GM21390 (cell line): ENCODE measurements around the gene SEPTIN6.
A peak's percentile ranks its signal among the peaks of the same experiment; 100 is the strongest.
"Not testable (repeated sequence)": the region's sequence is repeated elsewhere in the genome, so short reads cannot be mapped to it uniquely, and the experiment has no call there.

Experiments
- ATAC-seq: cut with Tn5 transposase; IDR thresholded peaks from one replicate; pipeline ENCODE4 v1.9.1; 2021; ENCODE audit not compliant: unreplicated experiment

SEPTIN6 gene

DNA sequence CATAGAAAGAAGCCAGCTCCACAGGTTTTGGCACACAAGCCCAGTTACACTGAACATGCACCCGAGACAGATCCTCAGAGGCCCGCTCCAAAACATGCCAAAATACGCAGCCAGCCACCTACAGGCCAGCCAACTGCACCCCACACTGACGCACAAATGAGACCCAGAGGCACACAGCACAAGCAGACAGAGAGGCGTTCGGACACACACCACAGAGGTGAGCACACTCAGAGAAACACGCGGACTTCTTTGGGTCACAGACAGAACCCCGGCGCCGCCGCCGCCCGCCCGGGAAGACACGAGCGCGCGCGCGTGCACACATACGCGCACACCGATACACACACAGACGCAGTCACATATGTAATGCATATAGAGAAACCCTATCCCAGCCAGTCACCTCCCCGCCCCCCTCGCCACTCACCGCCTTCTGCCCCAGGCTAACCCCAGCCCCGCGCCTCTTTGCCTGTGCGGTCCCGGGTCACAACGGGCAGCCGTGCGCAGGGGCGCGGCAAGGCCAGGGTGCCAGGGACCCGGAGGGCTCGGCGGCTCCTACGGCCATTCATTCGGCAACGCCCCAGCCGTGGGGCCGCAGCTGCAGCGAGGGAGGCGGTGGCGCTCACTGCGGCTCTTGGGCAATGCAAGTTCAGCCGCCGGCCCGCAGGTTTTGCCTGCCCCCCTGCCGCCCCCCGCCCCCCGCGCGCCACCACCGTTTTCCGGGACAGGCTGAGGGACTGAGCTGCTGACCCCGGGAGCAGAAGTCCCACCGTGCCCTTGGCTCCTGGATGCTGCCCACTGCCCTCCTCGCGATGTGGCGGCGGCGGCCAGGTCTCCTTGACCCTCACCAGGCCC is 553 bp downstream of the SEPTIN6 start:
- ATAC-seq, result no peak

DNA sequence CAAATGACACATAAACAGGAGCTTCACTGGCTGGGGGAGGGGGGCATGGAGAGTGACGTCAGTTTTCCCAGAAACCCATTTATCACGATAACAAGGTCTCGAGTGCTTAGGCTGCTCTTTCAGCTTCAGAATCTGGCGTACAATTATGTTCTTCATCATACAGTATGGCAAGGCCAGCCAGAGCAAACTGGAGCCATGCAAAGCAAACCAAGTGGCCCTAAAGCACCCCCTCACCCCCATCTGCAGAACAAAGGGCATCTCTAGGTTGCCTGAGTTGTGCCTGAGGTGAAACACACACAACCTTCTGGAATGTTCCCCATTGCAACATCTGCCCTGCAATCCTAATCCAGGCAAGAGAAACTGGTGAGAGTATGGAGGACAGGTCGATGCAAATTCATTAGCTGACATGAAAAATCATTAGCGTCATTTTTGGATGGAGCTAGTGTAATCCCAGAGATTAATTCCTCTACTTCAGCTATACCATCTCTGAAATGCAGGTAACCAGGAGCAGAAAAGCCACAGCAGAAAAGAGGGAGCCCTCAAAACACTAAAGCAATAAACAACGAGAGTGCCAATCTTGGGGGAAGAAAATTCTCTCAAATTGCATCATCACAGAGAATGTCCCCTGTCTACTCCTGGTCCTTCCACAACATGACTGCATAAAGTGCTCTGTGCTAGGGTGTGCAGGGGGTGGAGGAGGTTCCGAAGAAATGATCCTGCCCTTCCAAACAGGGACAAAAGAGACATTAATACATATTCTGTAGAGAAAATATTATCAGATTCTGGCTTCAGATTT is 1.8 kb downstream of the SEPTIN6 start:
- ATAC-seq, result no peak

DNA sequence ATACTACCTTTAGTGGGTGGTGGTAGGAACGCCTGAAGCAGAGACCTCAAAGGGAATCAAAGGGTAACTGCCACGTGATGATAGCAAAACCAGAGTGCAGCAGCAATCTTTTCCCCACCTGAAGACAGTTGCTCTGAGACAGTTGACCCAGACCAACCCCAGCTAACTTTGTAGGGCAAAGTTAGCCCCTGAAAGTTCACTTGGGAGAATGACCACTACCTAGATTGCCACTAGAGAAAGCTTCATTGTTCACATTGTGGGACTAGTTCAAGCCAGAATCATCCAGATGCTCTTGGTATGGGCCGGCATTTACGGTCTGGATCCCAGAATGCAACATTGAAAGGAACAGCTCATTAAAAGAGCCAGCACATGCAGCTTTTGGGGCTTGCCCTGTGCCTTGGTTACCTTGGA is 4.1 kb downstream of the SEPTIN6 start:
- no peak for ATAC-seq

DNA sequence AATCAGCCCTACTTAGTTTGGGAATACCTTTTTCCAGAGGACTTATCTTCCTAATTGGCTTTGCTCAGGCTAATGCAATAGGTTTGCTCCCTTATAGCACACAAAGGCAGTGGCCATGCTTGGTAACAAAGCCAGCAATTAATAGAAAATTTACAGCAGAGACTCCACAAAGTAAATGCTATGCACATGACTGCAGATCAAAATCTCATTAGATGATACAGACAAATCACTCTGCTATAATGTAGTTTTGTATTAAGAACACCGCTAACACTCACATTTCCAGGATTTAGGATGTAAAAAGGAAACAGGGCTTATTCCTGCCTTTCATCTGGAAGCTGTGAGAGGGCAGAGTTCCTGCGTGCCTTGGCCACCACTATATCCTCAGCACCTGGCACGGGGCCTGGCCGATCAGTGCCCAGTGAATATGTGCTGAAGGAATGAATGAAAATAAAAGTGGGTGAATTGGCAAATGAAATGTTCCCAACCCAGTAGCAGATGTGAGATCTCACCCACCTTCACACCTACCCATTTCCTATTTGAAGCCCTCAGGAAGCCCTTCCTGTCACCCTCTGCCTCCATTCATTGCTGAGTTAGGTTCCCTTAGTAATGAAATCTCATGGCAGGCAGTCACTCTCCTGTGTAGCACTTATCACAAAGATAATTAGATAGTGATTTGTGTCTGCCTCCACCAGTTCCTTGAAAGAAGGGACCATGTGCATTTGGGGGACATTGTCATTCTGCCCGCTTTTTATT is 5.1 kb downstream of the SEPTIN6 start:
- no peak for ATAC-seq

DNA sequence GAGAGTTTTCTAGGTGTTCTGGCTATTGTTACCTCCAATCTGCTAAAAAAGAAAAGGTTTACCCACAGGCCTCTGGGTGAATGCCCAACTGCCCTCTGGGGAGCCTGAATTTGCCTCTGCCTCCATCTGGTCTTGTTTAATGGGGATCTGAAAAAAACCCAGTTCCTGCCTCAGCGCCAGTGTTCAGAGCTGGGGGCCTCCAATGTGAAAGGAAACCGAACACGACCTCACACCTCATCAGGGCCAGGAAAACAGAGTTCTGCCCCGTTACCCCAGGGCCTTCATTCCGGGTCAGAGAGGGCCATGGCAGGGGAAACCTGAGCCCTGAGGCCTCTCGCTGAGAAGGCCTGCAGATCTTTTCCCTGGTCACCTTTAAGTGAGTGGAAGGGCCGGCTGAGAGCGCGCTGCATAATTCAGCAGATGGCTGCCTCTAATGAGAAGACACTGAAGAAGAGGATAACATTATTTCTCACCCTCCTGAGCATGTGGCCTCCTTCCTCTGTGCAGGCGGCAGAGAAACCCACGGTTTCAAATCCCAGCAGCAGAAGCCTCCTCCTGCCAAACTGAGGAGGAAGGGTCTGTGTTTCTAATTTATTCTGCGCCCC is 6.8 kb downstream of the SEPTIN6 start:
- peak; percentile 35 for ATAC-seq

DNA sequence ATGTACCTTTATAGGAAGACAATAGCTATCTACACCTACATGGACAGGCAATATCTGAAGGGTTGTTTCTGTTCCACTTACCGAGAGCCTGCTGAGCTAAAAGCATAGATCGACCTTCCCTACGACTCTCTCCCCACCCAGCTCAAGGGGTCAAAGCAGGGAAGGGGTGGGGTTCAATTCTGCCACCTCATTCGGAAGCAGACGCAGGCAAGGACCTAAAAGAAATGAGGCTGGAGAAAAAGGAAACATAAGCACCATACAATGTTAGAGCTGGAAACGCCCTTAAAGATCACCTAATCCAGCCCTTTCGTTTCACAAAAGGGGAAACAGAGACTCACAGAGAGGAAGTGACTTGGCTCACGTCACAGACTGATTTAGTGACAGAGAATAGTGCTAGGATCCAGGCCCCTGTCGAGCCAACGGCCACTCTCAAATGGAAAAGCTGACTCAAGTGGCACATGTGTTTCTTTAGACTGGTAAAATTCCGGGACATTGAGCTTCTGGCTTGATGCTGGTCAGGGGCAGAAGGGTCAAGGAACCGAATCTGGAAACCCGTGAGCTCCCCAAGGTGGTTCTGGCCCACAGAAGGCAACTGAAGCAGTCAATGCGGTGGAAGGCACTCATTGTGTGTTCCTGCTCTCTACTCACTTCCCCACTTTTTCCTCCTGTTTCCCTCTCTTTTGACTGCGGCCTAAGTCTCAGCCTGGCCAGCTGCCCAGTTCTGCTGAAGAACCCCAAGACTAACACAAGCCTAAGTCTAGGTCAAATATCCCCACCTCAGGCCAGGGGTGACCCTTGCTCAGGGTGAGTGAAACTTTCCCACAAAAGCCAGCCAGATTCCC is 7.5 kb downstream of the SEPTIN6 start:
- peak; percentile 45 for ATAC-seq

DNA sequence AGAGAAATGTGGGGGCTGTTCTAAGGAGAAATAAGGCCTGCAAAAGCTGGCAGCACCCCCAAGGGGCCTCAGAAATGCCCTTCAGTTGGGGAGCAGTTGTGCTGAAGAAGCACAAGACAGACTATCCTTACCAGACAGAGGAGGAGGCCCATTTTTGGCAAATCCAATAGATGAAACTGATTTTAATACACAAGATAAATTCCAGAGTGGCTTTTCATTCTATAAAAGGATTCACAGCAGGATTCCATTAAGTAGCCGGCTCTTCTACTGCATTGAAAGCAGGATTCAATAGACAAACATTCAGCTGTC is 8.1 kb downstream of the SEPTIN6 start:
- no peak for ATAC-seq

DNA sequence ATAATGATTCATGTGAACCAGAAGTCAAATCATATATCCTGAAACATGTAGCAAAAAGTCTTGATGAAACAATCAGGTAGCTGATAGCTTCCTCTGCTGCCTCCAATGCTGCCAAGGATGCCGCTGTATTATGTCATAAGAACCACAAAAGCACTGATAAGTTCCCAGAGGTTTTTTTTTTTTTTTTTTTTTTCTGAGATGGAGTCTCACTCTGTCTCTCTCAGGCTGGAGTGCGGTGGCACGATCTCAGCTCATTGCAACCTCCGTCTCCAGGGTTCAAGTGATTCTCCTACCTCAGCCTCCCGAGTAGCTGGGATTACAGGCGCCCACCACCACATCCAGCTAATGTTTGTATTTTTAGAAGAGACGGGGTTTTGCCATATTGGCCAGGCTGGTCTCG is 8.7 kb downstream of the SEPTIN6 start:
- ATAC-seq, result not testable (repeated sequence)

DNA sequence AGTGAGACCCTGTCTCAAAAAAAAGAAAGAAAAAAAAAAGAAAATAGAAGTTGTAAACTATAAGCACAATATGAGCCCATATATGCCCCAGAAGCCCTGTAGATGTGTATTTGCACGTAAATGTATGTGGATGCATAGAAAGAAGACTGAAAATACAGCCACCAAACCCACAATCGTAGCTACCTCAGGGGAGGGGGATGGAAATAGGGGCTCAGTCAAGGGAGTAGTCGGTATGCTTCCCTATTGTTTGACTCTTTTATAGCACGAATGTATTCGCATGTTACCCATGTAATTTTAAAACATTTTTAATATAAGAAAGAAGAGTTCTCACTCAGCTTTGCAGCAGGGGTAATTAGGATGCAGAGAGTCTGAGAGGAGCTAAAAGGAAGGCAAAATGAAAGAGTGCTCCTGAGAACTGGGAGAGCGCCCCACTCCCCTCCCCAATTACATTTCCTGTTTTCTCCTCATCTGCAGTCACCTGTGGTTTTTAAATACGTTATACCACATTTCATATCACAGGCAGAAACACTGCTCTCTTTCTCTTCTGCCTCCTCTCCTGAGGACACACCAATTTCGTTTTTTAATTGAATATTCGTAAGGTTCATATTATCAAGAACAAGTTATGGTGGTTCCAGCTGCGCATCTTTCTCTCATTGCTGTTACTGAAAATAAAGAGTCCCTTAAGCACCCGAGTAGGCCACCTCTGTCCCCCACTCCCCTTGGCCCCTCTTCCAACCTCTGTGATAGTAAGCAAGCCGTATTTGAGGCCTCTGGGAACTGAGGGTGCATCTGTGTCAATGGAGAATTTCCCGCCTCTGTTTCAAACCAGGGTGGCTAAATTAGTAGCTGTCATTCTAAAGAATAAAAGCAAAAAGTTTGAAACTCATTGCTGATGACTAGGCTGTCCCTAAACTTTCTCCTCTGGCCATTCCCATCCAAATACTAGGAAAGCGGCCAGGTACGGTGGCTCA is 10.7 kb downstream of the SEPTIN6 start:
- no peak for ATAC-seq

DNA sequence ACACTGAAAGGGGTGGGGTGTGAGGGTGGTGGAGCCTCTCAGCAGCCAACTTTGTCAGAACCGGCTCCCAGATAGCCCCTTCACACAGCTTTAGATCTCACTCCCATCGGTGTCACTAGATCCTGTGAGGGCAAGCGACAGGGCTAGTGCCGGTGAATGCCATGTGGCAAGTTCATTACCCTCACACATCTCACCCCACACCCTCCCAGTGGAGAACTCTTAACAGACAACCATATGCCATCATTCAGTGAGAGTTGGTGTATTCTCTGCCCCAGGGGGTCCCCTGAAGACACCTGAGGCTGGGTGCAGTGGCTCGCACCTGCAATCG is 15.3 kb downstream of the SEPTIN6 start:
- ATAC-seq, result no peak

DNA sequence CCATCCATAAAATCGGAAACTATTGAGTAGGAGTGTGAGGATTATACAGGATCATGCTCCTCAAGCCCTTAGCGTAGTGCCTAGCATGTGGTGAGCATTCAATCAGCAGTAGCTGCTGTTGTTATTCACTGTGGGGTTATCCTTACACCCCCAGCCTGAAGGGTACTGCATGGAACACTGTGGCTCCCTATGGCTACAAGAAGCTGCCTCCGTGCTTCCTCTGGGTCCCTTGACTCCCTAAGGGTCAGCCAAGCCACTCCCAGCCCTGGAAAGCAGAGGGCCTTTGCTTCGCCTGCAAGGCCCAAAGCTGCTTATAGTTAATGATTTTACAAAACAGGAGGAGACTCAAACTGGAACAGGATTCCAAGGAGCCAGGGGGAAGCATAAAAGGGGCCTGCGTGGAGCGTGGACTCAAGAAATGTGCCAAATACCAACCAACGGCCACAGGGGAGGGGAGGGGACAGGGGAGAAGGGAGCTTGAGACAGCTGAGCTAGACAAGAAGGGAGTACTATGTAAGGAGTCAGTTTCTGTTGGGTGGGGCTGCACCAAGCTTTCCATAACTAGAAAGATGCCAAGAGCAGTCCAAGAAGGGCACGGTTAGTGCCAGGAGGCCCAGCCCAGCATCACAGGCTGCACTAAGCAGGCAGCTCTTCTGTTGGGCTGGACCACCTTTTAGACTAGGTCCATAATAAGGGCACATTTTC is 15.9 kb downstream of the SEPTIN6 start:
- no peak for ATAC-seq

DNA sequence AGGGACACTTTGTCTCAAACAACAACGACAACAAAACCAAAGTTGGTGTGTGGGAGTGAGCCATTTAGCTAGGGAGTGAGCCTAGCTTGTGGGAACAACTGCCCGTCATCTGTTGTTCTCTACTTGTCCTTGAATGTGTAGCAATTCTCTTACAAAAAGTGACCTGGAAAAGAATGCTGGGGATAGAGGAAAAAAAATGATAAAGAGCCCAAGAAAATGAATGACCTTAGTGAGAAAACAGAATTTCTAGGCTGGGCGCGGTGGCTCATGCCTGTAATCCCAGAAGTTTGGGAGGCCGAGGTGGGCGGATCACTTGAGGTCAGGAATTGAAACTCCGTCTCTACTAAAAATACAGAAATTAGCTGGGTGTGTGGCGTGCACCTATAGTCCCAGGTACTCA is 19.6 kb downstream of the SEPTIN6 start:
- no peak for ATAC-seq

DNA sequence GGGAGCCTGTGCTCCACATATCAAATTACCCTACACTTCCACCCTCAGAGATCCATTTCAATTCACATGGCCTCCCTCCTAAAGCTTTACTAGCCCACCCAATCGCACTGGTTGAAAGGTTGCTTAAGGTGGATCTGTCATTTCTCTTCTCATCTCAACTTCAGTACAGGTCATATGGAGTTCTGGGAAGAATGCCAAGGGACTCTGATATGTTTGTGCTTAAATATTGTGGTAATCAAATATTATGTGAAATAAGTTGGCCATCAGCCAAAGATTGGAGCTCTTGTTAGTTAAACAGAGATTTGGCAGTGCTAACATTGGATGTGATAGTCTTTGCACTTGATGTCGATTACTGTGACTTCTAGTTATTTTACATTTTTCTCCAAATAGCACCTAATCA is 20.5 kb downstream of the SEPTIN6 start:
- no peak for ATAC-seq

DNA sequence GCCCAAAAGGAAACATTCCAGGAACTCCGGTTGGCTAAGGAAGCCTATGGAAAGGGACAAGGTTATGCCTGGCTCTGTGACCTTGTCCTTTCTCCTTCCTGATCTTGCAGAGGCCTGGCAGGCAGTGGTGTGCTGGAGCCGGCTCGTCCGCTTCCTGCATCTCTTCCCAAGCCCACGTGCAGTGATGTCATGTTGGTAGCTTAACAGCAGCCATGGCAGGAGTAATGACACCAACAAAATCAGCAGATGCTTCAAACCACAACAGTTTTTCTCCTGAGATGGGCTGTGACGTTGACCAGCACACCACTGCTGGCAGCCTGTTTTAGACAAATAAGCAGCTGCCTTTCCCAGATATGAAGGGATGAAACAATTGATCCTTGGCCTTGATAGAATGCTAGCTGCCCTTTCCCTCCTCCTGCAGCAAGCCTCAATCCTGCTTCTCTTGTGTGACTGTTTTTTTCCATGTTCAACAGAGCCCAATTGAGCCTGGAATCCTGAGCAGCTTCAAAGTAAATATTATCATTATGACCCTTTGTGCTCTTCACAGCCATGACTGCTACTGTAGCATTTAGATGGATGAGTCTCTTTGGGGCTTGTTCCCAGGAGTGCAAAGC is 23.4 kb downstream of the SEPTIN6 start:
- ATAC-seq, result no peak

DNA sequence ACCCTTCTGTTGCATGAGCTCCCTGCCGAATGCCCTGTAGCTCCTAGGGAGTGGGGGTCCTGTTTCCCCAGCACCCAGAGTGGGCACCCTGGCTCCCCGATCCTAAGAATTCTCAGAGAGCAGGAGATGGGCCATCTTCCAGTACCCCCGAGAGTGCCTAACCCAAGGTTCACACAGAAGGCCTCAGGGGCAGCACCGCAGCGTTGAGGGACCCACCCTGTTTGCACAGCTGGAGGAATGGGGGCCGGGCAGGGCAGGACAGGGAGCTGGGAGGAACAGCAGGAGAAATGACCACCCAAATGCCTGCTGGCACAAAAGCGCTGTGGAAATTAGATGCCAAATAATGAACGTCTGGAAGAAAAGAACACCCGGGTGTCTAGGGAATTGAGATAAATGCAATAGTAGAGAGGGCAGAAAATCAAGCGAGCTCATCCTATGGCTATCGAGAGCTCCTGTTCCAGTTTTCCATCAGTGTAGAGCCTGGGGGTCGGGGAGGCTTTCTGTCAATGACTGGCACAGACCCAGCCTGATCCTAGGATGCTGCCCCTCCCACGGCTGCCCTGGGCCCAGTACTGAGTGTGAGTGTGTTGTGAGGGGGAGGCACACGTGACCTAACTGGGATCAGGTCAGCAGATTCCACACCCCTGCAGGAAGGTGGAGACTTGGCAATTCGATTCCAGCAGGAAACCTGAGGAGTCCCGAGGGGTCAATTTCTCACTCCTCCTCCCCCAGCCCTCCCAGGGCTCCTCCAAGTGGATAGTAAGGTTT is 25.7 kb downstream of the SEPTIN6 start:
- no peak for ATAC-seq

DNA sequence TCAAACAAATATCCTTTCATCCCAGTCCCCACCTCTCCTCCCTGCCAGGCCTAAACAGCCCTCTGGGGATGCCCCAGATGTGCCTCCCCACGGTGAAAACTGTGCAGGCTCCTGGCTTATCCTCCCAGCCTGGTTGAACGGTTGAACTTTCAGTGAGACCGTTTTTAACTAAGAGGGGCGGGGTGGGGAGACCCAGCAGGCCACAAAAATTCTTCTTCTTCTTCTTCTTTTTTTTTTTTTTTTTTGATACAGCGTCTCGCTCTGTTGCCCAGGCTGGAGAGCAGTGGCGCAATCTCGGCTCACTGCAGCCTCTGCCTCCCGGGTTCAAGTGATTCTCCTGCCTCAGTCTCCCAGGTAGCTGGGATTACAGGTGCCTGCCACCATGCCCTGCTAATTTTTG is 28.1 kb downstream of the SEPTIN6 start:
- not testable (repeated sequence) for ATAC-seq

DNA sequence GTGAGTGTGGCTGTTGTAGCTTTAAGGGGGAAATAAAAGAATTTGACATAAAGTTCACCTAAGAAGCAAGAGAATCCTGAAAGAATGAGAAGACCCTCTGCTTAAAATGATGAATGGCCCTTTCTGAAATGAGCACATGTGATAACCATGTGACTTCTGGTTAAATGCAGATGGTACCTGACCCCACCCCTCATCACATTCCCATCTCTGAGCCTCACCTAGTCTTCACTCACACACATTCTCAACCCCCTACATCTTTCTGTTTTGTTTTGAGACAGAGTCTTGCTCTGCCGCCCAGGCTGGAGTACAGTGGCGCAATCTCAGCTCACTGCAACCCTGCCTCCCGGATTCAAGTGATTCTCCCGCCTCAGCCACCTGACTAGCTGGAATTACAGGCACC is 31.5 kb downstream of the SEPTIN6 start:
- no peak for ATAC-seq

DNA sequence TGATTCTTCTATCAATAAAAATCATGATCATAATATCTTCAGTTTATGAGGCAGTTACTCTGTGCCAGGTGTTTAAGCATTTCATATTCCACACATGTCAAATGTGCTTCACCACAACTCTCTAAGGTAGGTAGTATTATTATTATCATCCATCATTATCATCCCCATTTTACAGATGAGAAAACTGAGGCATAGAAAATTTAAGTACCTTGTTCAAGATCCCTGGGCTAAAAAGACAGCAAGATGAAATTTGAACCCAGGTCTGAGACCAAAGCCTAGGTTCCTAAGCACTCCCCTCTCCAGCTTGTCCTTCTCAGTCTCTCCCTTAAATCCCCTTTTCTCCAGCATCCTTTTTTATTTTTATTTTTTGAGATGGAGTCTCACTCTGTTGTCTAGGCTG is 33.4 kb downstream of the SEPTIN6 start:
- ATAC-seq, result no peak
